ENCODE results near the gene LRP5. TPM values are rescaled to one million over a fixed set of nuclear protein-coding genes. Genes with fewer than 3 reads are reported as not detected.

Gene LRP5
- total and polyA plus RNA-seq, 9 of the 15 experiments (the other 6 are each of a cell fraction or from before 2014, with no cell fraction given) = 0.48 to 44.2 (median 13.5) TPM

DNA sequence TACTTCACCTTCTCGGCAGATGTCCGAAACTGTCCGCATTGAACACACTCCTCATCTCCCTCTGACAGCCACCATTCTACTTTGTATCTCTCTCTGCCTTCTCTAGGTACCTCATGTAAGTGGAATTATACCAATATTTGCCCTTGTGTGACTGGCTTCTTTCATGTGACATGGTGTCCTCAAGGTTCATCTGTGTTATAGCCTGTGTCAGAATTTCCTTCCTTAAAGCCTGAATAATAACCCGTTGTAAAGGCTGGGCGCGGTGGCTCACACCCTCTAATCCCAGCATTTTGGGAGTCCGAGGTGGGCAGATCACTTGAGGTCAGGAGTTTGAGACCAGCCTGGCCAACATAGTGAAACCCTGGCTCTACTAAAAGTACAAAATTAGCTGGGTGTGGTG lies 107.8 kb downstream of the LRP5 start:
- DNase-seq (ENCODE audit: extremely low read depth in 1 of 4, low spot score in 3 of 4) = no peak
- BruUV-seq (replicated peaks) = no TSS peak
- ChIA-PET POLR2A (no interaction called here), CTCF (ENCODE audit: low intra/inter-chr PET ratio) (no interaction called here)
- H3K4me2 ChIP-seq (ENCODE audit: insufficient read depth, low read length) = no peak overlapping the region
- H3K36me3 ChIP-seq (ENCODE audit: control insufficient read depth, insufficient read depth, low read length) = peaks cover 55% of the 10 kb centered on the region
- H3K27ac ChIP-seq (ENCODE audit: extremely low read depth, low read depth, low read length) = no peak overlapping the region
- H3K9me1 ChIP-seq (ENCODE audit: control insufficient read depth, insufficient read depth, low read length) = peaks cover 5% of the 10 kb centered on the region
- peaks cover 6 to 11% of the 10 kb centered on the region in 2 experiments; a peak in 3 of 5 replicates for H3K4me1 ChIP-seq (replicated peaks in 1 of 2; ENCODE audit: control insufficient read depth in 2 of 2, insufficient read depth in 2 of 2, low read length in 2 of 2)
- H3K27me3 ChIP-seq (ENCODE audit: control insufficient read depth in 2 of 2, insufficient read depth in 2 of 2, low read length in 2 of 2) = no peaks in the 10 kb centered on the region
- WGBS (ENCODE audit: insufficient coverage, low coverage, missing lambda C conversion rate) = 94% methylated on average over 7 of the region's 7 CpGs
- no peaks in the 10 kb centered on the region for H3K9me3 ChIP-seq (replicated peaks; ENCODE audit: control insufficient read depth, insufficient read depth, low read depth, low read length)
- no peak overlapping the region for H2AFZ ChIP-seq (ENCODE audit: low read depth, low read length)
- ATAC-seq = no peak
- no peak overlapping the region for H3K4me3 ChIP-seq
- in situ Hi-C loops (cut with MboI) (no loop called here), intact Hi-C loops (cut with micrococcal nuclease) (no loop called here)
- TF ChIP-seq LARP7 (IDR thresholded peaks at IDR 0.05) = no peak
- TF ChIP-seq HDAC3 (IDR thresholded peaks at IDR 0.05; ENCODE audit: borderline replicate concordance, partially characterized antibody) = no peak
- TF ChIP-seq ERF (CRISPR knock-in tag; IDR thresholded peaks at IDR 0.05) = no peak
- TF ChIP-seq ZNF274 (IDR thresholded peaks at IDR 0.05; ENCODE audit: borderline replicate concordance, low read depth, low read length) = no peak
- TF ChIP-seq NFIX (CRISPR knock-in tag; IDR thresholded peaks at IDR 0.05; ENCODE audit: low read depth) = no peak
- no peak for TF ChIP-seq GATA2 (CRISPR knock-in tag; IDR thresholded peaks at IDR 0.05)
- TF ChIP-seq CAMTA2 (CRISPR knock-in tag; conservative IDR thresholded peaks at IDR 0.05) = no peak
- no peak overlapping the region for H3K9ac ChIP-seq (ENCODE audit: insufficient read depth in 1 of 2, low read depth in 2 of 2, low read length in 2 of 2)
- no peaks in the 10 kb centered on the region for H3K79me2 ChIP-seq (ENCODE audit: control insufficient read depth, insufficient read depth, low read length)
- H4K20me1 ChIP-seq (replicated peaks; ENCODE audit: control insufficient read depth, insufficient read depth, low read length) = no peaks in the 10 kb centered on the region
- FAIRE-seq = peak; percentile 40

GRCh38 chr11:68423481-68423880 lies 111.1 kb downstream of the LRP5 start:
- Histone ChIP-seq H3K36me3 (ENCODE audit: control insufficient read depth, insufficient read depth, low read length) (peaks cover 64% of the 10 kb centered on the region), H2AFZ (ENCODE audit: low read depth, low read length) (no peak overlapping the region), H3K4me3 (no peak overlapping the region), H3K9me3 (replicated peaks; ENCODE audit: control insufficient read depth, insufficient read depth, low read depth, low read length) (no peaks in the 10 kb centered on the region), H3K27me3 (ENCODE audit: control insufficient read depth in 2 of 2, insufficient read depth in 2 of 2, low read length in 2 of 2) (no peaks in the 10 kb centered on the region), H3K27ac (ENCODE audit: extremely low read depth, low read depth, low read length) (no peak overlapping the region), H3K79me2 (ENCODE audit: control insufficient read depth, insufficient read depth, low read length) (no peaks in the 10 kb centered on the region), H3K9me1 (ENCODE audit: control insufficient read depth, insufficient read depth, low read length) (peaks cover 5% of the 10 kb centered on the region), H4K20me1 (replicated peaks; ENCODE audit: control insufficient read depth, insufficient read depth, low read length) (no peaks in the 10 kb centered on the region), H3K9ac (ENCODE audit: insufficient read depth in 1 of 2, low read depth in 2 of 2, low read length in 2 of 2) (no peak overlapping the region; a peak in 1 of 4 replicates), H3K4me2 (ENCODE audit: insufficient read depth, low read length) (no peak overlapping the region), H3K4me1 (replicated peaks in 1 of 2; ENCODE audit: control insufficient read depth in 2 of 2, insufficient read depth in 2 of 2, low read length in 2 of 2) (peaks cover 6 to 11% of the 10 kb centered on the region in 2 experiments; a peak in 3 of 5 replicates)
- in situ Hi-C loops (cut with MboI) = no loop called here
- 98% methylated on average over 11 of the region's 21 CpGs for WGBS (ENCODE audit: insufficient coverage, low coverage, missing lambda C conversion rate)
- POLR2A ChIA-PET = interaction anchor here (0.6 to 0.7 kb wide), 2 partner anchors 23 to 123 kb away, joined by 3 to 4 read pairs; no protein-coding TSS in a partner anchor
- no TSS peak for BruUV-seq (replicated peaks)
- DNase-seq (ENCODE audit: extremely low read depth in 1 of 4, low spot score in 3 of 4) = no peak
- ATAC-seq = no peak
- CTCF ChIA-PET (ENCODE audit: low intra/inter-chr PET ratio) = no interaction called here
- no peak for FAIRE-seq
- intact Hi-C loops (cut with micrococcal nuclease) = no loop called here
- TF ChIP-seq HDGF (IDR thresholded peaks at IDR 0.05) (no peak), ZNF668 (CRISPR knock-in tag; IDR thresholded peaks at IDR 0.05) (no peak), ZEB2 (IDR thresholded peaks at IDR 0.05) (no peak), SMARCA4 (IDR thresholded peaks at IDR 0.05) (no peak), MTF1 (CRISPR knock-in tag; IDR thresholded peaks at IDR 0.05; ENCODE audit: borderline replicate concordance) (no peak), ARHGAP35 (IDR thresholded peaks at IDR 0.05; ENCODE audit: partially characterized antibody) (no peak), KDM1A (IDR thresholded peaks at IDR 0.05) (no peak), ZNF212 (CRISPR knock-in tag; IDR thresholded peaks at IDR 0.05) (no peak), CC2D1A (IDR thresholded peaks at IDR 0.05) (no peak)
- TF ChIP-seq, protein P1, sequence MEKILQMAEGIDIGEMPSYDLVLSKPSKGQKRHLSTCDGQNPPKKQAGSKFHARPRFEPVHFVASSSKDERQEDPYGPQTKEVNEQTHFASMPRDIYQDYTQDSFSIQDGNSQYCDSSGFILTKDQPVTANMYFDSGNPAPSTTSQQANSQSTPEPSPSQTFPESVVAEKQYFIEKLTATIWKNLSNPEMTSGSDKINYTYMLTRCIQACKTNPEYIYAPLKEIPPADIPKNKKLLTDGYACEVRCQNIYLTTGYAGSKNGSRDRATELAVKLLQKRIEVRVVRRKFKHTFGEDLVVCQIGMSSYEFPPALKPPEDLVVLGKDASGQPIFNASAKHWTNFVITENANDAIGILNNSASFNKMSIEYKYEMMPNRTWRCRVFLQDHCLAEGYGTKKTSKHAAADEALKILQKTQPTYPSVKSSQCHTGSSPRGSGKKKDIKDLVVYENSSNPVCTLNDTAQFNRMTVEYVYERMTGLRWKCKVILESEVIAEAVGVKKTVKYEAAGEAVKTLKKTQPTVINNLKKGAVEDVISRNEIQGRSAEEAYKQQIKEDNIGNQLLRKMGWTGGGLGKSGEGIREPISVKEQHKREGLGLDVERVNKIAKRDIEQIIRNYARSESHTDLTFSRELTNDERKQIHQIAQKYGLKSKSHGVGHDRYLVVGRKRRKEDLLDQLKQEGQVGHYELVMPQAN (IDR thresholded peaks at IDR 0.05; ENCODE audit: borderline replicate concordance) = no peak

All from K562 (cell line).